ENCODE data around the gene TMBIM1. TPM values are rescaled to one million over a fixed set of nuclear protein-coding genes. Genes with fewer than 3 reads are reported as not detected.
A peak's percentile ranks its signal among the peaks of the same experiment; 100 is the strongest.

Gene TMBIM1
- total and polyA plus RNA-seq, 2 donors (not counting 1 experiment from before 2014, with no cell fraction given): 170 to 235 TPM

- Histone ChIP-seq H3K79me2 (ENCODE audit: control insufficient read depth, insufficient read depth, low read length) (no peaks in the 10 kb centered on the region), H3K9ac (ENCODE audit: insufficient read depth, low read length) (no peak overlapping the region), H3K4me2 (ENCODE audit: extremely low read depth, insufficient read depth, low read length) (peak overlapping the region; percentile 32), H3K27me3 (ENCODE audit: control insufficient read depth, insufficient read depth, low read length) (no peaks in the 10 kb centered on the region), H3K27ac (ENCODE audit: insufficient read depth, low read length) (no peak overlapping the region), H2AFZ (ENCODE audit: low read length) (no peak overlapping the region), H3K9me3 (ENCODE audit: control insufficient read depth, insufficient read depth, low read depth, low read length) (no peaks in the 10 kb centered on the region), H3K4me3 (replicated peaks in 1 of 4; ENCODE audit: control extremely low read depth in 1 of 4, insufficient read depth in 1 of 4, low read depth in 3 of 4, low read length in 4 of 4) (no peak overlapping the region), H3K4me1 (ENCODE audit: control insufficient read depth, extremely low read depth, insufficient read depth, low read length) (peaks cover 4% of the 10 kb centered on the region), H3K36me3 (ENCODE audit: control insufficient read depth, insufficient read depth, low read length) (no peaks in the 10 kb centered on the region), H4K20me1 (ENCODE audit: control insufficient read depth, extremely low read depth, insufficient read depth, low read length) (no peaks in the 10 kb centered on the region)
- TF ChIP-seq CTCF (conservative IDR thresholded peaks at IDR 0.05 in 1 of 2, IDR thresholded peaks at IDR 0.05 in 1 of 2; ENCODE audit: low read depth in 1 of 2, low read length in 2 of 2): peak; percentile 96 to 98
- TF ChIP-seq EZH2 (IDR thresholded peaks at IDR 0.05; ENCODE audit: low read length, missing control alignments): no peak
- peak; percentile 61 to 83 for DNase-seq (ENCODE audit: low read depth in 2 of 2)
Observed at GRCh38 chr2:218301176-218301819, 9.0 kb upstream of the TMBIM1 start.

GRCh38 chr2:218300141-218300540 is 7.8 kb upstream of the TMBIM1 start:
- no peak overlapping the region for H3K4me3 ChIP-seq (replicated peaks in 1 of 4; ENCODE audit: control extremely low read depth in 1 of 4, insufficient read depth in 1 of 4, low read depth in 3 of 4, low read length in 4 of 4)

GRCh38 chr2:218298314-218298875 is 6.1 kb upstream of the TMBIM1 start:
- Histone ChIP-seq H3K9me3 (ENCODE audit: control insufficient read depth, insufficient read depth, low read depth, low read length) (no peaks in the 10 kb centered on the region), H3K79me2 (ENCODE audit: control insufficient read depth, insufficient read depth, low read length) (no peaks in the 10 kb centered on the region), H4K20me1 (ENCODE audit: control insufficient read depth, extremely low read depth, insufficient read depth, low read length) (no peaks in the 10 kb centered on the region), H3K36me3 (ENCODE audit: control insufficient read depth, insufficient read depth, low read length) (no peaks in the 10 kb centered on the region), H3K4me2 (ENCODE audit: extremely low read depth, insufficient read depth, low read length) (no peak overlapping the region), H3K27ac (ENCODE audit: insufficient read depth, low read length) (no peak overlapping the region), H3K4me3 (replicated peaks in 1 of 4; ENCODE audit: control extremely low read depth in 1 of 4, insufficient read depth in 1 of 4, low read depth in 3 of 4, low read length in 4 of 4) (no peak overlapping the region), H3K27me3 (ENCODE audit: control insufficient read depth, insufficient read depth, low read length) (no peaks in the 10 kb centered on the region), H2AFZ (ENCODE audit: low read length) (peak overlapping the region; percentile 49), H3K9ac (ENCODE audit: insufficient read depth, low read length) (no peak overlapping the region), H3K4me1 (ENCODE audit: control insufficient read depth, extremely low read depth, insufficient read depth, low read length) (peaks cover 4% of the 10 kb centered on the region)
- TF ChIP-seq EZH2 (IDR thresholded peaks at IDR 0.05; ENCODE audit: low read length, missing control alignments): no peak
- no peak for TF ChIP-seq CTCF (conservative IDR thresholded peaks at IDR 0.05 in 1 of 2, IDR thresholded peaks at IDR 0.05 in 1 of 2; ENCODE audit: low read depth in 1 of 2, low read length in 2 of 2)
- no peak for DNase-seq (ENCODE audit: low read depth in 2 of 2)

More at GRCh38 chr2:218300141-218300540, 7.8 kb upstream of the TMBIM1 start:
- H3K27ac ChIP-seq (ENCODE audit: insufficient read depth, low read length): no peak overlapping the region
- H3K36me3 ChIP-seq (ENCODE audit: control insufficient read depth, insufficient read depth, low read length): no peaks in the 10 kb centered on the region
- TF ChIP-seq CTCF (conservative IDR thresholded peaks at IDR 0.05 in 1 of 2, IDR thresholded peaks at IDR 0.05 in 1 of 2; ENCODE audit: low read depth in 1 of 2, low read length in 2 of 2) (no peak), EZH2 (IDR thresholded peaks at IDR 0.05; ENCODE audit: low read length, missing control alignments) (no peak)
- no peaks in the 10 kb centered on the region for H3K9me3 ChIP-seq (ENCODE audit: control insufficient read depth, insufficient read depth, low read depth, low read length)
- no peaks in the 10 kb centered on the region for H3K79me2 ChIP-seq (ENCODE audit: control insufficient read depth, insufficient read depth, low read length)
- no peak overlapping the region for H3K9ac ChIP-seq (ENCODE audit: insufficient read depth, low read length)
- H4K20me1 ChIP-seq (ENCODE audit: control insufficient read depth, extremely low read depth, insufficient read depth, low read length): no peaks in the 10 kb centered on the region
- no peaks in the 10 kb centered on the region for H3K27me3 ChIP-seq (ENCODE audit: control insufficient read depth, insufficient read depth, low read length)
- no peak overlapping the region for H3K4me2 ChIP-seq (ENCODE audit: extremely low read depth, insufficient read depth, low read length)
- peaks cover 4% of the 10 kb centered on the region for H3K4me1 ChIP-seq (ENCODE audit: control insufficient read depth, extremely low read depth, insufficient read depth, low read length)
- H2AFZ ChIP-seq (ENCODE audit: low read length): no peak overlapping the region
- DNase-seq (ENCODE audit: low read depth in 2 of 2): no peak

Data from fibroblast of lung (primary cell).